GM08714 (cell line): Measurements from ENCODE around the gene IYD.
"Not testable (repeated sequence)": the region's sequence is repeated elsewhere in the genome, so short reads cannot be mapped to it uniquely, and the experiment has no call there.

ENCODE experiments used
- H3K4me3 ChIP-seq: fragments of 200-500 bp; sonication (Bioruptor generic); 2 replicates; pipeline ENCODE4 v1.5.1; 2014; ENCODE audit warnings: mild to moderate bottlenecking, low read length, inconsistent platforms
- ZNF274 ChIP-seq: IDR thresholded peaks from 2 replicates; pipeline ENCODE4 v1.6.1; 2012; ENCODE audit warnings: mild to moderate bottlenecking, low read depth, low read length

The IYD gene

GRCh38 chr6:150369408-150369807, 596 bp downstream of the IYD start:
- no peak overlapping the region for H3K4me3 ChIP-seq
- no peak for TF ChIP-seq ZNF274

GRCh38 chr6:150370112-150370511, 1.3 kb downstream of the IYD start:
- no peak overlapping the region for H3K4me3 ChIP-seq
- no peak for TF ChIP-seq ZNF274

GRCh38 chr6:150371356-150371755, 2.5 kb downstream of the IYD start:
- no peak for TF ChIP-seq ZNF274
- H3K4me3 ChIP-seq: no peak overlapping the region

- TF ChIP-seq ZNF274: no peak
- H3K4me3 ChIP-seq: no peak overlapping the region
These were observed 3.2 kb downstream of the IYD start for GRCh38 chr6:150372051-150372450.

GRCh38 chr6:150373260-150373701, 4.5 kb downstream of the IYD start:
- TF ChIP-seq ZNF274: no peak
- no peak overlapping the region for H3K4me3 ChIP-seq

GRCh38 chr6:150374346-150374745, 5.5 kb downstream of the IYD start:
- not testable (repeated sequence) for H3K4me3 ChIP-seq

GRCh38 chr6:150377211-150377781, 8.5 kb downstream of the IYD start:
- TF ChIP-seq ZNF274: no peak

GRCh38 chr6:150380256-150380655, 11.4 kb downstream of the IYD start:
- no peak for TF ChIP-seq ZNF274
- H3K4me3 ChIP-seq: no peak overlapping the region

More at GRCh38 chr6:150377211-150377781, 8.5 kb downstream of the IYD start:
- no peak overlapping the region for H3K4me3 ChIP-seq

- H3K4me3 ChIP-seq: no peak overlapping the region
- TF ChIP-seq ZNF274: no peak
These were observed 13.4 kb downstream of the IYD start for GRCh38 chr6:150382171-150382570.

- H3K4me3 ChIP-seq: no peak overlapping the region
- no peak for TF ChIP-seq ZNF274
These were observed 22.6 kb downstream of the IYD start for GRCh38 chr6:150391414-150391813.

GRCh38 chr6:150391890-150392289, 23.1 kb downstream of the IYD start:
- H3K4me3 ChIP-seq: no peak overlapping the region
- no peak for TF ChIP-seq ZNF274

GRCh38 chr6:150392452-150393220, 23.8 kb downstream of the IYD start:
- no peak overlapping the region for H3K4me3 ChIP-seq
- no peak for TF ChIP-seq ZNF274

GRCh38 chr6:150394053-150394898, 25.5 kb downstream of the IYD start:
- no peak for TF ChIP-seq ZNF274
- H3K4me3 ChIP-seq: no peak overlapping the region

- no peak overlapping the region for H3K4me3 ChIP-seq
- TF ChIP-seq ZNF274: no peak
These were observed 26.1 kb downstream of the IYD start for GRCh38 chr6:150394899-150395295.

GRCh38 chr6:150395388-150396009, 26.7 kb downstream of the IYD start:
- H3K4me3 ChIP-seq: no peak overlapping the region

More at GRCh38 chr6:150395388-150396009, 26.7 kb downstream of the IYD start:
- no peak for TF ChIP-seq ZNF274
